ENCODE results near the gene ANKRD40.

Gene ANKRD40

DNA sequence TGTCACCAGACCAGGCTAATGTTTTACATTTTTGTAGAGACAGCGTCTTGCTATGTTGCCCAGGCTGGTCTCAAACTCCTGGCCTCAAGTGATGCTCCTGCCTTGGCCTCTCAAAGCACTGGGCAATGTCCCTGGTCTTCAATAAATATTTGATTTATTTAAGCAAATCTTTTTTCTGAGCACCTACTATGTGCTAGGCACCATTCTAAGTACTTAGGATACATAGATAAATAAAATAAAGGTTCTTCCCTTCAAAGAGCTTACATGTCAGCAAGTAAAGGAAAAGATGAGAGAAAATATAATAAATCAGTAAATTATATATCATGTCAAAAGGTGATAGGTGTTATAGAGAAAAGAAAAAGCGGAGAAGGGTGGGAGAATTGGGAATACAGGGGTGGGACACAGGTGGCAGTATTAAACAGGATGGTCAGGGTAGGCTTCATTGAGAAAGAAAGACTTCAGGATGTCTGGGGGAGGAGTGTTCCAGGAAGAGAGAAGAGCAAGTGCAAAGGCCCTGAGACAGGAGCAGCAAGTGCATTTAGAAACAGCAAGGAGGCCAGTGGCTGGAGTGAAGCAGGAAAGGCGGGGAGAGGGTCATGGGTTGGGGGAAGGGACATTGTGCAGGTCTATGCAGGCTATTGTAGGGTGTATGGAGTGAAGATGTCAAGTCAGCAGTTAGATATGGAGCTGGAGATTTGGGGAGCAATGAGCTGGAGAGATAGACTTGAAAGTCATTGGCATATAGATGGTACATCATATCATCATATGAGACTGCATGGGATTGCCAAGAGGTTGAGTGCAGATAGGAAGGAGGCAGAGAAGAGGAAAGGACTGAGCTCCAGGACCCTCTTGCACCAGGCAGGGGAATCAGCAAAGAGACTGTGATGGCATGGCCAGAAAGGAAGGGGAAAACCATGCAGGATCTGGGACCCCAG, 61.7 kb downstream of the ANKRD40 start:
- no peak for DNase-seq

Measured in C1 segment of cervical spinal cord (tissue), 14 donors.